ENCODE measurements around the gene DNAJC25.

GRCh38 chr9:111662576-111663300, 31.6 kb downstream of the DNAJC25 start:
- TF ChIP-seq CTCF (IDR thresholded peaks at IDR 0.05) (no peak), POLR2A (IDR thresholded peaks at IDR 0.05) (no peak), EP300 (IDR thresholded peaks at IDR 0.05; ENCODE audit: low read depth) (no peak)
